Measurements from ENCODE around the gene CPT2. TPM values are rescaled to one million over a fixed set of nuclear protein-coding genes. Genes with fewer than 3 reads are reported as not detected.

The CPT2 gene
- total and polyA plus RNA-seq, 12 donors: 7.8 to 79.5 (median 43.1) TPM

DNA sequence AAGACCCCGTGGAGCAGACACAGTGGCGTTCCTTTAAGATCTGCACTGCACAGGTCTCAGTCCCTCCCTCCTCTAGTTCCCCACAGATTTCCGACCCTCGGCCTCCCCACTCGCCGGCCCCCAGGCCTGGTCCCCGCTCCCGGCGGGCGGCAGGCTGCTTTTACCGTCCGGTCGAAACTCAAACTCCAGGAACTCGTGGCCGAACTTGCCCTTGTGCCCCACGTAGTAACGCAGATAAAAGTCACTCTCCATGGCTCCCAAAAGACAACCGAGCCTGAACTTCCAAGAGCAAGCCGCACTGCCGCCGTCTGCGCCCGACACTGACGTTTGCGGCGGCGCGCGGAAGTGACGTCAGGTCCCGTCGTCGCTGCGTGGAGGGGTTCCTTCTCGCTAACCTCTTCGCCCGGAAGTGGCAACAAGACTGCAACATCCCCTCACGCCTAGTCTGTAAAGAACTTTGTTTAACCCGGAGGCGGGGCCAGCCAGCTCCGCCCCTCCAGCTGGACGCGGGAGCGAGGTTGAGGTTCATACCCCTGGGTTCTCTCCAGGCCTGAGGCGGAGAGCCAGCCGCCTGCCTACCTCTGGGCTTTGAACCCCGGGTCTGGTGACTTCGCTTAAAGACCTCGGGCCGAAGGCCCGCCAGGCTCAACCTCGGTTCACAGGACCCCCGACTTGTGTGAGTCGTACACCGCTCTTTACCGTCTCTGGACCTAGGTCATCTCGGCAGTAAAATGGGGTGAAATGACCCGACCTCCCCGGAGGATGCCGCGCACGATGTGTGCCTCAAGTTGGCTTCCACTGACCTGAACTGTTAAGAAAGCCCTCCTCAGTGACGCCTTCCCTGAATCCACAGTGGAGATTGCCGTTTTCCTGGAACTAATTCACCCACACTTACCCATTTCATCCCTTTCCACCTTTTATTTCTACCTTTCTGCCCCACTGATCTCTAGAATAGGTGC lies 41.9 kb downstream of the CPT2 start, which contains the start of gene MAGOH:
Gene MAGOH, minus strand, starts transcription at position 322 of the 959 bp plus-strand sequence. Its CDS starts 70 bp downstream, at position 252.
- H3K9me3 ChIP-seq (replicated peaks in 1 of 3): no peaks in the 10 kb centered on the region
- peak; percentile 73 to 75 for TF ChIP-seq POLR2A (IDR thresholded peaks at IDR 0.05)
- TF ChIP-seq, protein P1, sequence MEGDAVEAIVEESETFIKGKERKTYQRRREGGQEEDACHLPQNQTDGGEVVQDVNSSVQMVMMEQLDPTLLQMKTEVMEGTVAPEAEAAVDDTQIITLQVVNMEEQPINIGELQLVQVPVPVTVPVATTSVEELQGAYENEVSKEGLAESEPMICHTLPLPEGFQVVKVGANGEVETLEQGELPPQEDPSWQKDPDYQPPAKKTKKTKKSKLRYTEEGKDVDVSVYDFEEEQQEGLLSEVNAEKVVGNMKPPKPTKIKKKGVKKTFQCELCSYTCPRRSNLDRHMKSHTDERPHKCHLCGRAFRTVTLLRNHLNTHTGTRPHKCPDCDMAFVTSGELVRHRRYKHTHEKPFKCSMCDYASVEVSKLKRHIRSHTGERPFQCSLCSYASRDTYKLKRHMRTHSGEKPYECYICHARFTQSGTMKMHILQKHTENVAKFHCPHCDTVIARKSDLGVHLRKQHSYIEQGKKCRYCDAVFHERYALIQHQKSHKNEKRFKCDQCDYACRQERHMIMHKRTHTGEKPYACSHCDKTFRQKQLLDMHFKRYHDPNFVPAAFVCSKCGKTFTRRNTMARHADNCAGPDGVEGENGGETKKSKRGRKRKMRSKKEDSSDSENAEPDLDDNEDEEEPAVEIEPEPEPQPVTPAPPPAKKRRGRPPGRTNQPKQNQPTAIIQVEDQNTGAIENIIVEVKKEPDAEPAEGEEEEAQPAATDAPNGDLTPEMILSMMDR (IDR thresholded peaks at IDR 0.05): no peak
- peaks cover 0 to 26% of the 10 kb centered on the region in 2 donors for H3K36me3 ChIP-seq (replicated peaks in 1 of 2)
- 2 to 15% (median 6%) methylated on average over 25 to 64 of the region's 64 CpGs for WGBS, 4 donors
- H3K4me3 ChIP-seq: peak within 1 kb of the TSS; percentile 57 to 80 (median 74)
- DNase-seq: peak; percentile 90 to 97 (median 94)
- no peaks in the 10 kb centered on the region for H3K27me3 ChIP-seq
- H3K4me1 ChIP-seq (replicated peaks in 1 of 2): peaks cover 15 to 27% of the 10 kb centered on the region in 2 donors
- H3K27ac ChIP-seq: peak within 1 kb of the TSS in 4 of 5 donors; percentile 7 to 86 (median 68)
- intact Hi-C loops (cut with DNase I): no loop called here

DNA sequence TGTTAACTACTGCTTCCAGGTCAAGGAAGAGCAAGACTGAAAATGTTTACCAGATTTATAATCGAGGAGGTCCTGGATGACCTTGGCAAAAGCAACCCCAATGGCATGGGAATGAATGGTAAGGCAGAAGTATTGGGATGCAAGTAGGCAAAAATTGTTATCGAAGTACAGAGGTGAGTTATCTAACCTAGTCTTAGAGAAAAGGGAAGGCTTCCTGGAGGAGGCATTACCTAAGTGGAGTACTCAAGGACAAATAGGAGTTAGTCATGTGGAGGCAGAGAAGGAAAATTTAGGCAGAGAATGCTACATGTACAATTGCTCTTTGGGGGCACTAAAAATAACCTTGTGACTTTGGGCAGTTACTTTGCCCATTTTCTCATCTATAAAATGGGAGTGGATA lies 45.2 kb downstream of the CPT2 start:
- Histone ChIP-seq H3K4me1 (replicated peaks in 1 of 2) (peaks cover 14 to 17% of the 10 kb centered on the region in 2 donors), H3K4me3 (no peak overlapping the region), H3K27me3 (no peaks in the 10 kb centered on the region), H3K36me3 (replicated peaks in 1 of 2) (no peaks in the 10 kb centered on the region), H3K27ac (no peak overlapping the region), H3K9me3 (replicated peaks in 1 of 3) (no peaks in the 10 kb centered on the region)
- DNase-seq: no peak
- 80 to 89% (median 84%) methylated on average over 2 of the region's 2 CpGs for WGBS, 4 donors
- intact Hi-C loops (cut with DNase I): no loop called here
- no peak for TF ChIP-seq POLR2A (IDR thresholded peaks at IDR 0.05)
- TF ChIP-seq, protein P1 (IDR thresholded peaks at IDR 0.05): no peak

DNA sequence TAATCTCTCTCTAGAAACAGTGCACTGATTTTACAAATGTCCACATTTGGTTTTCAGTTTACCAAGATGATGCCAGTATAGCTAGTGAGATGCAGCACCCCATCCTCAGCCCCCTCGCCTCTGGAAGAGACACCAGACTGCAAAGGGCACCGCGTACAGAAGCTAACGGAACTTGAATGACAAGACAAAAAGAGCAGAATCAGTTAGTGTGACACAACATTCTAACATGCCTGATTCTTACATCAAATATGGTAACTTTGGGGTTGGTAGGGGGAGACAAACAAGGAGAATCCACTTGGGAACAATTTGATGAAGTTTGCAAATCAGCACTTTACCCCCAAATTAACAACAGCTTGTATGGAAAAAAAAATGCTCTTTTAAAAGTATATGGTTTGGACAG lies 45.8 kb downstream of the CPT2 start:
- Histone ChIP-seq H3K9me3 (replicated peaks in 1 of 3) (no peaks in the 10 kb centered on the region), H3K36me3 (replicated peaks in 1 of 2) (no peaks in the 10 kb centered on the region), H3K27ac (no peak overlapping the region), H3K4me1 (replicated peaks in 1 of 2) (peaks cover 9 to 11% of the 10 kb centered on the region in 2 donors), H3K4me3 (no peak overlapping the region), H3K27me3 (no peaks in the 10 kb centered on the region)
- TF ChIP-seq, protein P1 (IDR thresholded peaks at IDR 0.05): no peak
- TF ChIP-seq POLR2A (IDR thresholded peaks at IDR 0.05): no peak
- 63 to 75% (median 69%) methylated on average over 4 of the region's 4 CpGs for WGBS, 4 donors
- DNase-seq: no peak
- intact Hi-C loops (cut with DNase I): no loop called here

DNA sequence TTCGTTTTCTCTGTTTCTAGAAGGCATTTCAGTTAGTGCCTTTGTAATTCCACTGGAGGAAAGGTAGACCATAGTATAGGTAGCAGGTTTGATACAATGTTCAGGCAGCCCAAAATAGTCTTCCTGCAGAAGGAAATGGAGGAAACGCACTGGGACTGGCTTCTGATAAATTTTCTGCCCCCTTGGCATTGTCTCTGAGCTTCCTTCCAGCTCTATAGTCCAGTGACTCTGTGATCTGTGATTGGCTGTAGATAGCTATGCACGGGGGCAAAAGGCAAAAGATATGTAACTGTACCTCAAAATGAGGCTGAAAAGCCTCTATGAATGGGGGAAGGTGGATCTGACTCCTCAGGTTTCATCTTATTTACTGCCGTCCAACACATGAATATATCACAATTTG lies 47.5 kb downstream of the CPT2 start:
- DNase-seq: no peak
- Histone ChIP-seq H3K4me3 (no peak overlapping the region), H3K36me3 (replicated peaks in 1 of 2) (no peaks in the 10 kb centered on the region), H3K9me3 (replicated peaks in 1 of 3) (no peaks in the 10 kb centered on the region), H3K27ac (peak overlapping the region in 1 of 5 donors; percentile 28), H3K4me1 (replicated peaks in 1 of 2) (peaks cover under 1 to 2% of the 10 kb centered on the region in 2 donors), H3K27me3 (no peaks in the 10 kb centered on the region)
- TF ChIP-seq, protein P1 (IDR thresholded peaks at IDR 0.05): no peak
- TF ChIP-seq POLR2A (IDR thresholded peaks at IDR 0.05): no peak
- intact Hi-C loops (cut with DNase I): no loop called here
- 51 to 73% (median 60%) methylated on average over 4 of the region's 4 CpGs for WGBS, 4 donors
